Measurements from ENCODE around the gene MTUS2. TPM values are rescaled to one million over a fixed set of nuclear protein-coding genes. Genes with fewer than 3 reads are reported as not detected.

Gene MTUS2
- total and polyA plus RNA-seq, 10 of the 15 experiments (the other 5 are each of a cell fraction or from before 2014, with no cell fraction given): under 0.01 to 0.05 (median 0.02) TPM; not detected in 6

- WGBS (ENCODE audit: insufficient coverage, insufficient replicate concordance, low lambda C conversion rate, missing lambda C conversion rate): 0% methylated on average over 3 of the region's 3 CpGs
- ChIA-PET CTCF (no interaction called here), RAD21 (ENCODE audit: unreplicated experiment) (no interaction called here), SMC1A (ENCODE audit: uncharacterized antibody, unreplicated experiment) (no interaction called here), POLR2A (no interaction called here)
- no peak overlapping the region for H3K4me2 ChIP-seq (ENCODE audit: control insufficient read depth, insufficient read depth)
- H3K27ac ChIP-seq (ENCODE audit: control insufficient read depth, insufficient read depth): no peak overlapping the region
- intact Hi-C loops (cut with micrococcal nuclease; ENCODE audit: unreplicated experiment) (no loop called here), in situ Hi-C loops (cut with MboI) (no loop called here)
- no peaks in the 10 kb centered on the region for H3K4me1 ChIP-seq (ENCODE audit: control insufficient read depth, insufficient read depth, low read length)
- no peak for TF ChIP-seq RELA (IDR thresholded peaks at IDR 0.05; ENCODE audit: borderline replicate concordance, partially characterized antibody)
- no peak for TF ChIP-seq SRF (IDR thresholded peaks at IDR 0.05; ENCODE audit: low read depth in 2 of 2, low read length in 2 of 2)
- TF ChIP-seq ZBTB4 (CRISPR knock-in tag; IDR thresholded peaks at IDR 0.05): no peak
- TF ChIP-seq SUPT20H (IDR thresholded peaks at IDR 0.05; ENCODE audit: borderline replicate concordance, control insufficient read depth, low read depth, low read length): no peak
- TF ChIP-seq BMI1 (IDR thresholded peaks at IDR 0.05; ENCODE audit: borderline replicate concordance): no peak
- no peak for TF ChIP-seq RBBP5 (conservative IDR thresholded peaks at IDR 0.05)
- no peak for TF ChIP-seq RAD21 (IDR thresholded peaks at IDR 0.05; ENCODE audit: insufficient read depth, low read depth, low read length)
- no peak for TF ChIP-seq HDGF (IDR thresholded peaks at IDR 0.05)
- no peak for TF ChIP-seq TCF12 (IDR thresholded peaks at IDR 0.05; ENCODE audit: low read depth, low read length)
- no peak for TF ChIP-seq CBX5 (IDR thresholded peaks at IDR 0.05; ENCODE audit: low read depth)
- no peak for TF ChIP-seq TAF1 (IDR thresholded peaks at IDR 0.05; ENCODE audit: borderline replicate concordance, low read depth, low read length)
- TF ChIP-seq POU2F2 (IDR thresholded peaks at IDR 0.05; ENCODE audit: borderline replicate concordance, low read depth, low read length): no peak
- TF ChIP-seq MXI1 (IDR thresholded peaks at IDR 0.05; ENCODE audit: low read depth, low read length): no peak
- no peak overlapping the region for H2AFZ ChIP-seq (ENCODE audit: control insufficient read depth, low read depth, low read length)
- BruUV-seq (replicated peaks): no TSS peak
- H3K36me3 ChIP-seq (ENCODE audit: control insufficient read depth in 2 of 2, insufficient read depth in 2 of 2, low read length in 1 of 2): no peaks in the 10 kb centered on the region
- no peak for DNase-seq (ENCODE audit: low read depth, low spot score)
- no peaks in the 10 kb centered on the region for H3K9me3 ChIP-seq (replicated peaks; ENCODE audit: control insufficient read depth, insufficient read depth, low read length)
- no peak overlapping the region for H3K4me3 ChIP-seq
- no peaks in the 10 kb centered on the region for H3K79me2 ChIP-seq (ENCODE audit: control insufficient read depth, insufficient read depth, low read length)
- no peak for ATAC-seq
- no peaks in the 10 kb centered on the region for H3K27me3 ChIP-seq (replicated peaks in 1 of 2; ENCODE audit: control insufficient read depth in 2 of 2, insufficient read depth in 2 of 2, low read length in 1 of 2)
- H3K9ac ChIP-seq (ENCODE audit: control insufficient read depth, insufficient read depth, low read length): no peak overlapping the region
- FAIRE-seq: no peak
- H4K20me1 ChIP-seq (ENCODE audit: control insufficient read depth, insufficient read depth): no peaks in the 10 kb centered on the region
Observed at GRCh38 chr13:29230299-29230845, 410.2 kb downstream of the MTUS2 start.
